ENCODE measurements around the gene MEGF6.

The MEGF6 gene

GRCh38 chr1:3510956-3511250 is 100.4 kb downstream of the MEGF6 start:
- ChIA-PET CTCF (no interaction called here), POLR2A (no interaction called here)
- no peak for TF ChIP-seq CTCF (IDR thresholded peaks at IDR 0.05; ENCODE audit: control extremely low read depth, extremely low read depth, low read depth, missing control alignments)
- no peak for DNase-seq (ENCODE audit: extremely low spot score)

- no peak for DNase-seq (ENCODE audit: extremely low spot score)
- POLR2A ChIA-PET, result no interaction called here
- CTCF ChIA-PET, result no interaction called here
- TF ChIP-seq CTCF (IDR thresholded peaks at IDR 0.05; ENCODE audit: control extremely low read depth, extremely low read depth, low read depth, missing control alignments), result no peak
Observed at GRCh38 chr1:3510136-3510955, 101.0 kb downstream of the MEGF6 start.

GRCh38 chr1:3509721-3510120 is 101.6 kb downstream of the MEGF6 start:
- no peak for TF ChIP-seq CTCF (IDR thresholded peaks at IDR 0.05; ENCODE audit: control extremely low read depth, extremely low read depth, low read depth, missing control alignments)
- CTCF ChIA-PET, result no interaction called here

GRCh38 chr1:3508757-3509415 is 102.4 kb downstream of the MEGF6 start:
- no peak for DNase-seq (ENCODE audit: extremely low spot score)
- ChIA-PET CTCF (interaction anchor here (1.9 kb wide), 1 partner anchor 56 kb away, joined by 5 read pairs; no protein-coding TSS in a partner anchor), POLR2A (no interaction called here)
- TF ChIP-seq CTCF (IDR thresholded peaks at IDR 0.05; ENCODE audit: control extremely low read depth, extremely low read depth, low read depth, missing control alignments), result no peak

More at GRCh38 chr1:3509721-3510120, 101.6 kb downstream of the MEGF6 start:
- no peak for DNase-seq (ENCODE audit: extremely low spot score)
- POLR2A ChIA-PET, result no interaction called here

- no peak for TF ChIP-seq CTCF (IDR thresholded peaks at IDR 0.05; ENCODE audit: control extremely low read depth, extremely low read depth, low read depth, missing control alignments)
- ChIA-PET POLR2A (no interaction called here), CTCF (interaction anchor here (1.8 to 1.9 kb wide), 2 partner anchors 17 to 55 kb away, joined by 5 to 6 read pairs; no protein-coding TSS in a partner anchor)
- DNase-seq (ENCODE audit: extremely low spot score), result no peak
Observed at GRCh38 chr1:3507636-3508275, 103.6 kb downstream of the MEGF6 start.

- no peak for DNase-seq (ENCODE audit: extremely low spot score)
- ChIA-PET POLR2A (no interaction called here), CTCF (interaction anchor here (1.8 kb wide), 1 partner anchor 16 kb away, joined by 6 read pairs; no protein-coding TSS in a partner anchor)
- no peak for TF ChIP-seq CTCF (IDR thresholded peaks at IDR 0.05; ENCODE audit: control extremely low read depth, extremely low read depth, low read depth, missing control alignments)
Observed at GRCh38 chr1:3506943-3507342, 104.4 kb downstream of the MEGF6 start.
